K562 (cell line): ENCODE results near the gene DLGAP3.

Source experiments
- BHLHE40 ChIP-seq: IDR thresholded peaks from 2 replicates; pipeline ENCODE4 v1.6.1; 2011; ENCODE audit warnings: low read length, improper control_type of control experiment
- ZNF217 ChIP-seq: sonication (generic); formaldehyde crosslinking; IDR thresholded peaks from 2 replicates; pipeline ENCODE4 v1.8.0; 2022; ENCODE audit warnings: mild to moderate bottlenecking, missing genetic modification reagents

GRCh38 chr1:34975771-34976170 lies 46.3 kb upstream of the DLGAP3 start:
- TF ChIP-seq BHLHE40 = no peak
- TF ChIP-seq ZNF217 (CRISPR knock-in tag) = no peak
